ENCODE measurements around the gene PRLHR. TPM values are rescaled to one million over a fixed set of nuclear protein-coding genes. Genes with fewer than 3 reads are reported as not detected.
"Not testable (repeated sequence)": the region's sequence is repeated elsewhere in the genome, so short reads cannot be mapped to it uniquely, and the experiment has no call there.

The PRLHR gene
- not detected in 2 replicates for total RNA-seq (2014; rRNA removed; shearing (Covaris generic))

DNA sequence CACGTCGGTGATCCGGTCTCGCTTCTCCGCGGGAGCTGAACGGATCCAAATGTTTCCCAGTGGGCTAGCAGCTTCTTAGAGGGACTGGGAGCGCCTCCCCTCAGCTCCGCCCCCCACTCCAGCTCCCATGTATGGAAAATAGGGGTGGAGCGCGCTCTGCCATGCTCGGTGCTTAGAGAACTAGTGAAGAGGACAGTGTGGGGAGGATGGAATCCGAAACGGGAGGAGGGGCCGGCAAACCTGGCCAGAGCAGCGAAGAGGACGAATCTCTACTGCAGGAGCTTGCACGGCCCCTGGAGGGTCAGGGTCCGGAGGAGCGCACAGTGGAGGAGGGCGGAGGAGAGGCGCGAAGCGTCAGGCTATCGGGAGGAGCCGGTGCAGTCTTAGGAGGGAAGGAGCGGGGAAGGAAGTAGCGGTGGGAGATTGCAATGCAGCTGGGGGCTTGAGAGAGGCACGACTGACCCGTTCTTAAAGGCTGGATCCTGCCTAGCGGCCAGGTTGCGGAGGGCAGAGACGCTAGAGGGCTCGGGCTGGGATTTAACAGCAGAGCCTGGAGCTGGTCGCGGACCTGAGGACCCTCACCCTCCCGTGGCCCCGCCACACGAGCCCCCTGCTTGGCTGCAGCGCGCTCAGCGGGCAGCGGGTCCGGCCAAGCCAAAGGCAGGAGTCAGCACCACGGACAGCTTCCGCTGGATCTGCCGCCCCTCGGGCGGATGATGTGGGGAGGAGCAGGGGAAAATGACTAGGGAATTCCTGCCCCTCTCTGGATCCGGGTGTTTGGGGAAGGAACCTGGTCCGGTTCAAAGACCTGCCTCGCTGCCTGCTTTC is at the start of gene PRLHR:
TSS of gene PRLHR (minus strand) at position 51 of the 828 bp plus-strand sequence. CDS start 404 bp downstream, outside the sequence.
- DNase-seq (ENCODE audit: low spot score) = no peak

DNA sequence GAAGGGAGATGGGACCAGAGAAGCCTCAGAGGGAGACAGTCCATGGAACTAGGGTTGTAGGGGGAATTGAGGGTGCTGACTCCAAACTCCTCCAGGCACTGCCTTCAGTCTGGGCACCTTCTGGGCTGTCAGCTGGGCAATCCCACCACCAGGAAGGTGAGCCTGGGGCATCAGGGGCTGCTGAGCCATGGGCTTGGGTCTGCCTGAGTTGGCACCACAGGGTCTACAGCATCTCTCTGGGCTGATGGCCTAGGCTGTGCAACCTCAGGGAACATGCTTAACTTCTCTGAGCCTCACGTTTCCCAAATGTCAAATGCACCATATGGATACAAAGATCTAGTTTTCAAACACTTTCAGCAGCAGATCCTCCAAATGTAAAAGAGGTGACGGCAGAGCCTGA is 46.8 kb upstream of the PRLHR start:
- DNase-seq (ENCODE audit: low spot score) = no peak

DNA sequence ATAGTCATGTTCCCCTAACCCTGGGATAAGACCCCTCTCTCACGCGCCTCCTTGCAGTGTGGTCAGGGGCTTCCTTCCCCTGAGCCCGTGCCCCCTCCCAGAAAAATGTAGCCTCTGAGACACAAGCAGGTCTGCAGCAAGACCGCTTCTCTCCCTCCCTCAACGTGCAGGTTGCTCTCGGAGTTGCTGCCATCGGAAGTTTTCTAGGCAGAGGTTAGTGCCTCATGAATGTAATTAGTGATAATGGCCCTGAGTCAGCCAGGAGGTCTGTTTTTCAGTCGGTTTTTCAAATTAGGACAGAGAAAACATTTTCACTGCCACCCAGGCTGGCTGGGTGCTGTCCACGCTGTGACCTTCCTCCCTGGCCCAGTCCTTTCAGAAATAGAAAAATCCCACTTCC is 43.2 kb upstream of the PRLHR start:
- DNase-seq (ENCODE audit: low spot score) = no peak

DNA sequence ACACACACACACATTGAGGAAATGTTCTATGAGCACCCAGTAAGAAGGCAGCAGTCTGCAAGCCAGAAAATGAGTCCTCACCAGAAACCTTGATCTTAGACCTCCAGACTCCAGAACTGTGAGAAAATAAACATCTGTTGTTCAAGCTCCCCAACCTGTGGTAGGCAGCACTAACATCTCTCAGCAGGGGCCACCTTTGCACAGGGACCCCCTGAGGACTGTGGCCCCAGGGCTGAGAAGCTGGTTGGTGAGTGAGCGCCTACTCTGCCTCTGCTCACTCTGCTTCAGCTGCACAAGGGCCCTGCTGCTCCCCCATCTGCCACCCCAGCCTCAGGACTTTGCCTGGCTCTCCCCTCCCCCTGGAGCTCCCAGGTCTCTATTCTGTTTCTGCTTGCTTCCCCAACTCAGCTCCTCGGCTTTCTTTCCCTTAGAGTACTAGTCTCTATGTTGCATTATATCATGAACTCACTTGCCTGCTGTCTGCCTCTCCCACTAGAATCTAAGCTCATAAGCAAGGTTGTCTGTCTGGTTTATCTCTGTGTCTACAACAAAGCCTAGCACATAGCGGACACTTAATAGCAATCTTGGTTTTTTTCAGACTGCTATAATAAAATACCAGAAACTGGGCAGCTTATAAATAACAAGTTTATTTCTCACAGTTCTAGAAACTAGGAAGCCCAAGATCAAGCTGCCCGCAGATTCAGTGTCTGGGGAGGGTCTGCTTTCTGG is 40.4 kb upstream of the PRLHR start:
- no peak for DNase-seq (ENCODE audit: low spot score)

DNA sequence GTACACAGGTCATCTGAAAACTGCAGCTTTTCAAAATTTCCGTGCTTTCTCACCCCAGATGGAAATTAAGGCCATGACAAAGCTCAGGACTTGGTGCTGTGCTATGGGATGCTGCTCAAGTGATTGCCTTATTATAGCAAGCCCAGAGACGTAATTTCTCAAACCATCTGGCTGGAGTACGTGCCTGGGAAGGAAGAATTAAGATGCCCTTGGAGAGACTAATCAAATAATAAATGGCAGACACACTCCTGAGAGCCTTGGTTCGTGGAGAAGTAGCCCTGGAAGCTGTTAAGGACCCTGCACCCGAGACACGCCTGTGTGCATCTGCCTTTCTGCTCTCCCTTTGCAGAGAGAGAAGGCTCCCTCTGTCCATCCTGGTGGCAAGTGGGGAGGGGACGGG is 38.3 kb upstream of the PRLHR start:
- no peak for DNase-seq (ENCODE audit: low spot score)

DNA sequence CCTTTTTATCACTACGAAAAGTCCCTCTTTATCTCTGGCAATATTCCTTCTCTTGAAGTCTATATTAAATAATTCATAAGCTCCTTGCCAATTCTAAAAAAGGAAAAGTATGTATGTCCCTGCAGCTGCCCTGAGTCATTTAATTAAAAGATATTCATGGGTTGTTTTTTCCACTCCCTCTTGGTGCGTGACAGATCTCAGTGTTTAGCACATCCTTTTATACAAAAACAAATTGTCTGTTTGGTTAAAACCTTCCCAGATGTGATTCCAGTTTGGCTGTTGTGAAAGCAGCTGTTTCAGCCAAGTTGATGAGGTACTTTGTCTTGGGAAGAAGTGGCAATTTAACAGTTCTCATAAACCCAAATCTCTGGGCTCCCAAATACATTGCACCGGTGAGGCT is 33.8 kb upstream of the PRLHR start:
- DNase-seq (ENCODE audit: low spot score) = no peak

DNA sequence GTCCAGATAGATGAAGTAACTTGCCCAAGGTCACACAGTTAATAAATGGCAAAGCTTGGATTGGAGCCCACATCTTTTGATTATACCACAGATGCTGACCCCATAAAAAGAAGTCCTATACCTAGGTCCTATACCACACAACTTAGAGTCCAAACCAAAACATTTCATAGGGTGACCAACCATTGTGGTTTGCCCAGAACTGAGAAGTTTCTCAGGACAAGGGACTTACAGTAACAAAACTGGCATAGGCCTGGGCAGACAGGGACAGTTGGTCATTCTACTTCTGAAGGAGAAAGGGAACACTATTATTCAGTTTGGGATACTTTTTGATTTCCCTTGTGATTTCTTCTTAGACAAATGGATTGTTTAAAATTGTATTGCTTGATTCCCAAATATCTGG is 32.9 kb upstream of the PRLHR start:
- no peak for DNase-seq (ENCODE audit: low spot score)

DNA sequence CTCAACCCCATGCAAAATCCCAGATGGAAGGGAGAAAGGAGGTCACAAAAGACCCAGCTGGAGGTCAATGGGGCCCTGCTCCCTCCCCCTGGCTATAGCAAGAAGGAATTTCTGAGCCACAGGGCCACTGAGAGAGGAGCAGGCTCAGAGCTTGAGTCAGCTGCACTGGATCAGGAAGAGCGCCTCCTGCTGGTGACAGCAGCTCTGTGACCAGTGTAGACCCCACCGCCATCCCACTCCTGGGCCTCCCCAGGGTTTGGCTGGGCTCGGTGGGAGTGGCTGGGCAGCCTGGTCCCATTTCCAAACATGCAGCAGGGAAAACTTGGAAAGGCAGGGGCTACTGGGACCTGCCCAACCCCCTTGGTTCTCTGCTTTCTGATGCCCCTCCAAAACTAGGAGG is 31.5 kb upstream of the PRLHR start:
- DNase-seq (ENCODE audit: low spot score) = no peak

DNA sequence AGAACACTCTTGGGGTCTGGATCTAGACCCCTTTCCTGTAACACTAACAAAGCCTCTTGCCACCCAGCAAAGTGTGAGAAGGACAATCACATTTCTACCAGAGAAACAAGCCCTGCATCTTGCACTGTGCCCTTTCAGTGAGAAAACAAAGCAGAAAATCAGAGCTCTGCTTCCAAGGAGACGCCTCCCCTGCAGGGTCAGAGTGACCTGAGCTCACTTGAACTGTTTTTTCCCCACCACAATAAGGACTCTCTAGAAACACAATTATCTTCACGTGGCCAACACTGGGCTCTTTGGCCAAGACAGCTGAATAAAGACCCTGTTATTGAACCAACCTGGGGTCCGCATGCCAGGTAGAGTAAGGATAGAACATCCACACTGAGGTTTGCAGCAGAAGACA is 30.1 kb upstream of the PRLHR start:
- no peak for DNase-seq (ENCODE audit: low spot score)

DNA sequence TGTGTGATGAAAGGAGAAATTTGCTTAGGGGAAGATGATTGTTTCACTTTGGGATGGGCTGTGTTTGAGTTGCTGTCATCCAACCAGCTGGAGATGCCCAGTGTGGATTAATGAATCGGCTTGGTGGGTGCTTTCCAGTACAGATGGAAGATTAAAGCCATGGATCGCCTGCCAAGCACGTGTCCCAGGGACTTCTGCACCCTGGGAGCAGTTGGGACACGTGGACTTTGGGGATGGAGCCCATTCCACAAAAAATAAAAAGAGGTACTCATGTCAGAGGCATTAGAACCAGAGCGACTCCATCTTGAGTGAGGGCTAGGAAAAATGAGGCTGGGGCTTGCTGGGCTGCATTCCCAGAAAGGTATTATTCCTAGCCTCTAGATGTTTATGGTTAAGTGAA is 29.3 kb upstream of the PRLHR start:
- DNase-seq (ENCODE audit: low spot score) = no peak

DNA sequence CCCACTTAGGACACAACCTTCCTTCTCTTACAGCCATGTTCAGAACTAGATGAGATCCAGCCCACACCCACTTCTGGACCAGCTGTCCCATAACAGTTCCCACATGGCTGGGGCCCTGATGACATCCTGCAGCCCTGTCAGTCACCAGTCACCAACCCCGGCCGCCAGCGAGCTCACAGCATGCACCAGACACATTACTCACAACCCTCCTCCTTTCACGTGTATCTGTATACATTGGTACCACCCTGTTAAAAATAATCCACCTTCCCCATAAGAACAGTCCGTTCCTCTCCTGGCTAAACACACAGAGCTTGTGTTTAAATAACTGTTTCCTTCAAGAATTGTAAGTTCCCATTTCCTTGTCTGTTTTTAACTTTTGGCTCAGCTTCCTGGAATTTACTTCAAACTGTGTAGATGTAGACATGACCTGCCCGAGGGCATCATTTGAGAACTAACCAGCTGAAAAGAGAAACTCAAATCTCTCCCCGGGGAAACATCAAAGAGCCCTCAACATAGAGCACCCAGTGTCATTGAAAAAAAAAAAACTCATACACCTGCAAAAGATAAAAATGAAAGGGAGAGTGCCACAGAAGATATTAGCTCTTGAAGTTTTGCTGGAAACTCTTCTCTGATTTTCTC is 26.0 kb upstream of the PRLHR start:
- DNase-seq (ENCODE audit: low spot score) = no peak

DNA sequence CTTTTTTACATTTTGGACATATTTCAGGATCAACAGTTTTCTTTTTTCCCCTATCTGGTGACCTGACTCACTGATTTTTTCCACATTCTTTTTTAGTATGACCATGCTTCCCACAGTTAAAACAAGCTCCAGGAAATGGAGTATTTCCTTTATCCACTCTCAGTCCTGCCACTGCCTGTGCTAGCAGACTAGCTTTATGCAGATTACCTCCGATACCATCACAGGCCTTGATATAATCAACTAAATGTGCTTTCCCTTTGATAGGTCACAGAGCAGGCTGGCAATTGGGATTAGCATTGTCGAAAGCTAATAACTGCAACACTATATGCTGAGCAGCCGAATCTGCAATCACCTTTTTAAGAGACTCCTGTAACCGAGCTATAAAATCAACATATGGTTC is 18.4 kb upstream of the PRLHR start:
- DNase-seq (ENCODE audit: low spot score) = not testable (repeated sequence)

DNA sequence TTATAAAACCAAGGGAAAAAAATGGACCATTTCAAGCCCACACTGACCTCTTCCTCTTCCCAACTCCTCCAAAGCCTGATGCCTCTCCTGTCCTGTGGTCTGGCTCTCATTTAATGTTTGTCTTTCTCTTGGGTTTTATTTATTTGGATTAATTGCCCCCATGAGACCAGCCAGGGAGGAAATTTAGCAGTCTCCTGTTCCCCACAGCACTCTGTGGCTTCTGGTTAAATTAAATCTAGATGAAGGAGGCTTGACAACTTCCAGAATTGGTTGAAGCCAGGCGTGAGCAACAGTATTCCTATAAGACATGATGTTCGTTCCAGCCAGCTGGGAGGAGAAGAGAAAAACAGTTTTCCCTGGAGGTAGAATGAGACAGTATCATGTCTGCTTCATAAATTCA is 15.1 kb upstream of the PRLHR start:
- no peak for DNase-seq (ENCODE audit: low spot score)

DNA sequence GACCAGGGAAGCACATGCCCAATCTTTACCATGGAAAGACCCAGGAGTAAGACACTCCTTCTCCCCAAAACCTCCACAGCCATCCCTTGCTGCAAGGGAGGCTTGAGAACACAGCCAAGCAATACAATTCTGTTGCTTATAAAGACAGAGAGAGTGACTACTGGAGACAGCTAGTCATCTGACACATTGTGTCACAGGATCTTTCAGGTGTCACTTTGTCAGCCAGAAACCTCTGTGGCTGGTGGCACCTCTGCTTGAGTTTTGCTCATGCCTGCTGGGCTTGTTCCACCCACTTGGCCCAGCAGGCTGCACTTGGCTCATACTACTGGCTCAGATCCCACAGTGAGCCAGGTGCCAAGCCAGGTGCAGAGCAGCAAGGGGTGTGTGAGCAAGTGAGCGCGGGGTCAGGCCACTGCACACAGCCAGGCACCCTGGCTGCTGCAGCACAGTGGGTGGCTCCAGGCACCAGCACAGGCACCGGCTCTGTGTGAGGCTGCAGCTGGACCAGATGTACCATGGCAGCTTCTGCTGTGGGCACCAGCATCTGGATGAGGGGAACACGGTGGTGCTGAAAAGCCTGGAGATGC is 12.4 kb upstream of the PRLHR start:
- no peak for DNase-seq (ENCODE audit: low spot score)

DNA sequence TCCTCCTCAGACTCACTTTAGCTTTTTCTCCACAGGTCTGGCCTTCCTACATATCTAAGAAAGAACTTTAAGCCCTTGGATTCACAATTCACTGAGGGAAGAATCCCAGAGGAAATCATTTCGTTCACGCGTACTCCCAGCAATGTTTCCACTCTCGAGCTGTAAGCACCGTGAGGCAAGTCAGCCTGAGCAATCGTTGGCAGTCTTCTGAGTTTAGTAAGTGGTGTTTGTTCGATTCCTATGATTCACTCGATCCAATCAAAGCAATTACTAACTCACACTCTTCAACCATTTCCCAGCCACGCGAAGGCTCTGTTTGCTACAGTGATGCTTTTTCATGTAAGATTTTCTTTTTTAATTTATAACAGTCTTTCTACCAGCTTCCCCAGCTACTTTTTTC is 10.2 kb upstream of the PRLHR start:
- no peak for DNase-seq (ENCODE audit: low spot score)

DNA sequence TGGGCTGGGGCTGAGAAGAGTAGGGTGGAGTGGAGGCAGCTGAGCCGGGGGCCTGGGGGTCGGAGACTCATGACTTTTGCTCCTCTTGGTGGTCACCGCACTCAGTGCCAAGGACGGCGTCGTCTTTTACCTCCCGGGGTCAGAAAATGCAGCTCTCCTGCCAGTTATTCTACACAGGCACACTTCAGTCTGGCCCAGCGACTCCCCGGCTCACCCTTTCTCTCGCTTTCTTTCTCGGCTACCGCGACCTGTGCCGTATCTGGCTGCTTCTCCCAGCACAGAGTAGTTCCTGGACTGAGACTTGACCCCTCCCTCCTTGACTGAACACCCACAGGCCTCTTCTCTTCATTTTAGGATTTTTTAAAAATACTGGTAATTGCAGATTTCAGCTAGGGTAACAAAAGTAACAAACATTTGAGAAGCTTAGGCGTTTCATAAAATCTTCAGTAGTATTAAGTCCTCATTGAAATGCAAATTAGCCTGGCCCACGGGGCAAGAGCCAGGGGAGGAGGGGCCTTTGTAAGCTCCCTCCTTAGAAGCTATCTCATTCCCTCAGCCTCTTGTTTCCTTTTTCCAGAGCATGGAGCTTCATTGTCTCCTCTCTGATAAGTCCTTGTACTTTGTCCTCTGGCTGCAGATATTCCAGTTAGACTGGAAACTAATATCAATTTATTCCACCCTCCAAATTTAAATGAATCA is 1.1 kb upstream of the PRLHR start:
- DNase-seq (ENCODE audit: low spot score) = no peak

DNA sequence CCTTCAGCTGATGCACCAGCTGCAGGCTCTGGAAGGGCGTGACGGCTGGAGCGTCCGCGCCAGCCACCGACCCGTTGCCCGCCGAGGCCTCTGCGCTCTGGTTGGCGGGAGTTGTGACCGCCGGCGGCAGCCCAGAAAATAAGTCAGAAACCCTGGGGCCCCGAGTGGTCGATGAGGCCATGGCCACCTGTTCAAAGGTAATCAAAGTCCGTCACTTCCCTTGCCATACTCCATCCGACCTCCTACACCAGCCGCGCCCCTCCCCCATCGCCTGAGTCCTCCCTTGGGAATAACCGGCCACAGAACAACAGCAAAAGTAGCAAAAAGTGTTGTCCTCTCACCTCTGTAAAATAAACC is 406 bp downstream of the PRLHR start:
- DNase-seq (ENCODE audit: low spot score) = no peak

DNA sequence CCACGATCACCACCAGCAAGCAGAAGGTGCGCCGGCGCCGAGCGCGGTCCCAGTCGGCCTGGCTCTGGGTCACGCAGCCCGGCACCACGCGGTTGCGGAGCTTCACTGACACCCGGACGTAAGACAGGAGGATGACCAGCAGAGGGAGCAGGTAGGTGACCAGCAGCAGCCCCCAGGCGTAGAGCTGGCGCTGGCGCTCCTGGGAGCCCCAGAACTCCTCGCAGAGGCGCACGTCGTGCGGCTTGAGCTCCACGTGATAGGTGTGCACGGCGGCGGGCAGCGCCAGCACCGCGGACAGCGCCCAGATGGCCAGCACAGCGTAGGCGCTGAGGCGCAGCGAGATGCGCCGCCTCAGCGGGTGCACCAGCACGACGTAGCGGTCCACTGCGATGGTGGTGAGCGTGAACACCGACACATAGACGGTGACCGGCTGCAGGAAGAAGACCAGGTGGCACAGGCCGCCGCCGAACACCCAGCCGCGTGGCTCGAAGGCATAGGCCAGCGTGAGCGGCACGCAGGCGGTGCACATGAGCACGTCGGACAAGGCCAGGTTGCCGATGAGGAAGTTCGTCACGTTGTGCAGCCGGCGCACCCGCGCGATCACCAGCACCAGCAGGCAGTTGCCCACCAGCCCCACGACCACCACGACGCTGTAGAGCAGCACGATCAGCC is 920 bp downstream of the PRLHR start:
- DNase-seq (ENCODE audit: low spot score) = no peak

DNA sequence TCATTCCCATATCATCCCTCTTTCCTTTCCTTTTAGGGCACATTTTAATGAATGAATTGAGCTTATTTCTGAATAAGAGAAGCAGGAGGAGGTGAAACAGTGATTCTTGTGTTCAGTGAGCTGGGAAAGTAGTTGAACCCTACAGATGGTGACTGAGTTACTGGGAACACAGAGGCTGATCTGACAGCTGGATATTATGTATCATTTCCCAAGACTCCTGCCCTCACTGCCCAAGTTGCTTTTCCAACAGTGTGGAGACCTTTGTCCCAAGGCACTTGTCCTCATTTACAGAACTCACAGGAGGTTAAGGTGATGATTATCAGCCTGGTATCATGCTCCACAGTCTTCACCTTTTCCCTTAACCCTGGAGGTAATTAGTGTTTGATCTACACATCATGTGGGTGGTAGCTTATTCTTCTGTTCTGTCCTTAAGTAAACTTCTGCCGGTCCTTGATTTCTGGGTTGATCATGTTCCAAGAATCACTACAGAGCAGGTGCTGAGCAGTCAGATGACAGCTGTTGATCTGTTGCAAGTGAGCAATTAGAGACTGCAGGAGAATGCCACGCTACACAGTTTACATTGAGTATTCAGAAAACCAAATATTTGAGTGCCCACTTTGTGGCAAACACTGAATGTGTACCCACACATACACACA is 2.6 kb downstream of the PRLHR start:
- DNase-seq (ENCODE audit: low spot score) = no peak

DNA sequence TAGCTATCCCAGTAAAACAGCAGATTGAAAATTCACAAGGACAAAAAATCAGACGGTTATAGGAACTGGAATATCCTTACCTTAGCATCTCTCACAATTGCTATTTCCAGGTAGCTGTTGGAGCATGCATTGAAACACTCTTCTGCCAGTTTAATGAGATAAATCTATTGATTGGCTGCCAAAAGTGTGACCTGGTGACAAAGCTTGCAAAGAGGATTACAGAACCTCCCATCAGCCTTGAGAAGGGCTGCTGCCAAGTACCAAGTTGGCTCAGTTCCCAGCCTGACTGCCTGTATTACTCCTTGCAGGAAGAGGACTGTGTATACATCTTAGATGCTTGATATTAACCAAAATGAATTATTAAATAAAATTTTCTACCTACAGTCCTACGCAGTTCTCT is 5.1 kb downstream of the PRLHR start:
- peak; percentile 44 for DNase-seq (ENCODE audit: low spot score)
